ENCODE data around the gene RNF168.

GRCh38 chr3:196533260-196533681 lies 29.7 kb upstream of the RNF168 start:
- no peak for TF ChIP-seq CTCF (IDR thresholded peaks at IDR 0.05)
- TF ChIP-seq POLR2A (IDR thresholded peaks at IDR 0.05) = no peak

All from adrenal gland (tissue), 5 donors.